Body of pancreas (tissue), 4 donors: ENCODE data around the gene DMKN.

ENCODE experiments used
- POLR2A ChIP-seq, 3 donors: fragments of 450-650 bp; IDR thresholded peaks; one replicate each; pipeline ENCODE4 v1.6.1; 2016; ENCODE audit warnings: antibody characterized with exemption in 3 of 3, mild to moderate bottlenecking in 2 of 3
- TF ChIP-seq, protein P1 (sequence below), 7 experiments: fragments of 450-650 bp in 4 of 7; fragments of 200-600 bp in 3 of 7; sonication (generic) in 3 of 7; IDR thresholded peaks; one replicate each; pipeline ENCODE4 v1.5.1; 2016 to 2019; ENCODE audit warnings: antibody characterized with exemption in 7 of 7

DNA sequence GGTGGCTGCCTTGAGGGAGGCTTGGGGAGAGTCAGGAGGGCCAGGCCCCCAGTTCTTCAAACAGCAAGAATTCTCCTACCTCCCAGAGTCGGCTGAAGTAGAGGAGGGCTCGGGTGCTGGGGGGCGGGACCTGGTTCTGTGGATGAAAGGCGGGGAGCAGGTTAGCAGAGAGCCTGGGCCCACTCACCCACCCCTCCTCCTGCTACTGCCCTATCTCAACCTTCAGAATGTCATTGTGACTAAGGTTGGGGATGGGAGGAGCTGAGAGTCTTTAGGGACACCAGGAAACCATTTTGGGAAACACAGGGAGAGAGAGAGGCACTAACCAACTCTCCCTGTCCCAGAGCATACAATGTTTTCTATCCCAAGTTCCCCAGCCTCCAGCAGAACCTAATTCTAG, 10.7 kb downstream of the DMKN start:
- TF ChIP-seq, protein P1, sequence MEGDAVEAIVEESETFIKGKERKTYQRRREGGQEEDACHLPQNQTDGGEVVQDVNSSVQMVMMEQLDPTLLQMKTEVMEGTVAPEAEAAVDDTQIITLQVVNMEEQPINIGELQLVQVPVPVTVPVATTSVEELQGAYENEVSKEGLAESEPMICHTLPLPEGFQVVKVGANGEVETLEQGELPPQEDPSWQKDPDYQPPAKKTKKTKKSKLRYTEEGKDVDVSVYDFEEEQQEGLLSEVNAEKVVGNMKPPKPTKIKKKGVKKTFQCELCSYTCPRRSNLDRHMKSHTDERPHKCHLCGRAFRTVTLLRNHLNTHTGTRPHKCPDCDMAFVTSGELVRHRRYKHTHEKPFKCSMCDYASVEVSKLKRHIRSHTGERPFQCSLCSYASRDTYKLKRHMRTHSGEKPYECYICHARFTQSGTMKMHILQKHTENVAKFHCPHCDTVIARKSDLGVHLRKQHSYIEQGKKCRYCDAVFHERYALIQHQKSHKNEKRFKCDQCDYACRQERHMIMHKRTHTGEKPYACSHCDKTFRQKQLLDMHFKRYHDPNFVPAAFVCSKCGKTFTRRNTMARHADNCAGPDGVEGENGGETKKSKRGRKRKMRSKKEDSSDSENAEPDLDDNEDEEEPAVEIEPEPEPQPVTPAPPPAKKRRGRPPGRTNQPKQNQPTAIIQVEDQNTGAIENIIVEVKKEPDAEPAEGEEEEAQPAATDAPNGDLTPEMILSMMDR (IDR thresholded peaks at IDR 0.05): no peak
- TF ChIP-seq POLR2A (IDR thresholded peaks at IDR 0.05): no peak
